GM19240 (cell line): Measurements from ENCODE around the gene ATP1A3.
A peak's percentile ranks its signal among the peaks of the same experiment; 100 is the strongest.

Source experiments
- DNase-seq: peaks from one replicate; pipeline ENCODE4 v3.0.0; 2011; ENCODE audit warnings: low spot score; ENCODE audit not compliant: insufficient read length

ATP1A3 gene

GRCh38 chr19:41987141-41987860 lies 6.7 kb downstream of the ATP1A3 start:
- no peak for DNase-seq

DNA sequence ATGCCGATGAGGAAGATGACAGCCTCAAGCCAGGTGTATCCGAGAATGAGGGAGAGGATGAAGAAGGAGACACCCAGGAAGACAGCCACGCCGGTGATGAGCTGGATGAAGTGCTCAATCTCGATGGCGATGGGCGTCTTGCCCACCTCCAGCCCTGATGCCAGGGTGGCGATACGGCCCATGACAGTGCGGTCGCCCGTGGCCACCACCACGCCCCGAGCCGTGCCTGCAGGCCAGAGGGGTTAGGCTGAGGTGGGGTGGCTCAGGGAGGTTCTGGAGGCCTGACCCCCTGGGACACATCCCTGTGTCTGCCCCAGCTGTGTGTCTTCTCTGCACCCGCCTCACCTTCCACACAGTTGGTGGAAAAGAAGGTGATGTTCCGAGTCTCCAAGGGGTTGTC lies 9.1 kb downstream of the ATP1A3 start:
- DNase-seq = no peak

DNA sequence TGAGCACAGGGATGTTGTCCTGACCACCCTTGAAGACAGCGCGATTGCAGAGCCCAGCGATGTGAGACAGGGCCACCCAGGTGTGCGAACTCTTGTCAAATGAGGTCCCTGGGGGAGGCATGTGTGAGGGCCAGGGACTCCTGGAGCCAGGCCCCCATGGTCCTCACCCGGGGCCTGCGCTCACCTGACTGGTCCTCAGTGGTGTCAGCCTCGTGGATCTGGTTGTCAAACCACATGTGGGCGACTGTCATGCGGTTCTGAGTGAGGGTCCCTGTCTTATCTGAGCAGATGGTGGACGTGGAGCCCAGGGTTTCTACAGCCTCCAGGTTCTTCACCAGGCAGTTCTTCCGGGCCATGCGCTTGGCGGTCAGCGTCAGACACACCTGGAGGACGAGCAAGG lies 12.3 kb downstream of the ATP1A3 start:
- no peak for DNase-seq

DNA sequence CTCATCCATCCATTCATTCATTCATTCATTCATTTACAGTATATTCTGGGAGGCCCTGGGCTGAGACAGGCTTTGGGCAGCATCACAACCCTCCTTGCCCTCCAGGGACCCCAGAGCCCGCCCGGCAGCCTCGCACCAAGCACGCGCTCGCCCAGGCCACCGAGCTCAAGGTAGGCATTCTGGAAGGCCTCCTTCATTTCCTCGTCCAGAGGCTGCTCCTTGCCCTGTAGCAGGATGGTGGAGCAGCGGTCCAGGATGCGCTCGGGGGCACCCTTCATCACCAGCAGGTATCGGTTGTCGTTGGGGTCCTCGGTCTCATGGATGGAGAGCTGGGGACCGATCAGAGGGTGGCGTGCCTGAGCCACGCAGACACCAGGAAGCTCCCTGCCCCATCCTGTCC lies 15.6 kb downstream of the ATP1A3 start:
- DNase-seq = no peak

- no peak for DNase-seq
Measured at GRCh38 chr19:41977916-41978315, 16.1 kb downstream of the ATP1A3 start.

DNA sequence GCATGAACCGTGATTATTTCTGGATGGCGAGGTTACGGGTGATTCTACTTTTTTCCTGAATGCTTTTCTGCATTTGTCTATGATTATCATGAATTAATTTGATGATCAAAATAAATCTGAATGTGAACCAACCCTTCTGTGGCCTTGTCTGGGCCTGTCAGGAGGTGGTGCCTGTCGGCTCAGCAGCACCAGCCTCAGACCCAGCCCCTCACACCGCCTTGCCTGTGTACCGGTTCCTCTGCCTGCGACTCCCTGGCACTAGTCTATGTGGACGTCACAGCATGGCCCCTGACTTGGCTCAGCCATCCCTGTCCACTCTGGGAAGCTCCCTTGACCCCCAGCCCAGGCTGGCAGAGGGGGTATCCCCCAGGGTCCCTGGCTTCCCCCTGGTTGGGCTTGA lies 19.4 kb downstream of the ATP1A3 start:
- DNase-seq = no peak

GRCh38 chr19:41971363-41971762 lies 22.7 kb downstream of the ATP1A3 start:
- no peak for DNase-seq

DNA sequence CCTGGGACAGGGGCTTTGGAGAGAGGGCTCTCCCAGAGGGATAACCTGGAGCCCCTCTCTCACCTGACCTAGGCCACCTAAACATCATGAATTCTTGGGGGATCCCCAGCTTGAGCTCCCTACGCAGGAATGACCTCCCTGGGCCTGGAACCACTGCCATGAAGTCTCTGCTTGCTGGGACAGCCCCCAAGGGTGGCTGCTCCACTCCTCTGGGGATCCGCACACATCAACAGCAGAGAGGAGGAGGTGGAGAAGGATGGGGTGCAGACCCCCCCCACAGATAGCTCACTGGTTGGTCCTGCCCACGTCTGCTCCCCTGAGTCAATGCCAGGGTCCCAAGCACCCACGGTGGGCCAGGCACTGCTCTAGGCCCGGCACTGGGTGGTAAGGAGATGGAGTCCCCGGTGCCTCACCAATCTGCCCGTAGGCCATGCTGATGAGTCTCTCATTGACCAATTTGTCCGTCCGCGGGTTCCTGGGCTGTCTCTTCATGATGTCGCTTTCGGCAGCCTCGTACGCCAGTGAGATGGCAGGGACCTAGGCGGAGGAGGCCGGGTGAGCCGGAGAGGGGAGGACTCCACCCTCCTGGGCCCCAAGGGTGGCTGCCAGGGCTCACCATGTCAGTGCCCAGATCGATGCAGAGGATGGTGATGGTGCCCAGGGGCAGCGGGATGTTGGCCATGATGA lies 24.1 kb downstream of the ATP1A3 start:
- DNase-seq = no peak

GRCh38 chr19:41968751-41969595 lies 25.1 kb downstream of the ATP1A3 start:
- DNase-seq = no peak

GRCh38 chr19:41967054-41967783 lies 26.8 kb downstream of the ATP1A3 start:
- no peak for DNase-seq

GRCh38 chr19:41965106-41965505 lies 28.9 kb downstream of the ATP1A3 start:
- DNase-seq = no peak

DNA sequence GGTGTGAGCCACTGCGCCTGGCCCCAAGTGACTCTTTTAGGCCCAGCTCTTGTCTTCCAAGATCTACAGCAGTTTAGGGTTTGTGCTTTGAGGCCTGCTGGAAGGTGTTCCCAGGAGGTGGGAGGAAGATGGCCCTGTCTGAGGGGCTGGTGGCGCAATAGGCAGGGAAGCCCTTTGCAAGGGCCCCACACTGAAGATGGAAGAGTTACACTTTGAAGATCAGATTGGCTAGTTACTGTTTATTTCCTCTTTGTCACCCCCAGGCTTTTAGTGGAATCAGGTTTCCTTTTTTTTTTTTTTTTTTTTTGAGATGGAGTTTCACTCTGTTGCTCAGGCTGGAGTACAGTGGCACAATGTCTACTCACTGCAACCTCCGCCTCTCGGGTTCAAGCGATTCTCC lies 33.1 kb downstream of the ATP1A3 start:
- DNase-seq = no peak

- peak; percentile 99 for DNase-seq
Measured at GRCh38 chr19:41959056-41960053, 34.7 kb downstream of the ATP1A3 start, which contains the start of gene RABAC1. RABAC1 (minus strand) TSS chr19:41959321; CDS start chr19:41959292, 29 bp downstream.

GRCh38 chr19:41958367-41959055 lies 35.5 kb downstream of the ATP1A3 start:
- DNase-seq = peak; percentile 57

GRCh38 chr19:41957838-41958366 lies 36.1 kb downstream of the ATP1A3 start:
- peak; percentile 46 for DNase-seq

DNA sequence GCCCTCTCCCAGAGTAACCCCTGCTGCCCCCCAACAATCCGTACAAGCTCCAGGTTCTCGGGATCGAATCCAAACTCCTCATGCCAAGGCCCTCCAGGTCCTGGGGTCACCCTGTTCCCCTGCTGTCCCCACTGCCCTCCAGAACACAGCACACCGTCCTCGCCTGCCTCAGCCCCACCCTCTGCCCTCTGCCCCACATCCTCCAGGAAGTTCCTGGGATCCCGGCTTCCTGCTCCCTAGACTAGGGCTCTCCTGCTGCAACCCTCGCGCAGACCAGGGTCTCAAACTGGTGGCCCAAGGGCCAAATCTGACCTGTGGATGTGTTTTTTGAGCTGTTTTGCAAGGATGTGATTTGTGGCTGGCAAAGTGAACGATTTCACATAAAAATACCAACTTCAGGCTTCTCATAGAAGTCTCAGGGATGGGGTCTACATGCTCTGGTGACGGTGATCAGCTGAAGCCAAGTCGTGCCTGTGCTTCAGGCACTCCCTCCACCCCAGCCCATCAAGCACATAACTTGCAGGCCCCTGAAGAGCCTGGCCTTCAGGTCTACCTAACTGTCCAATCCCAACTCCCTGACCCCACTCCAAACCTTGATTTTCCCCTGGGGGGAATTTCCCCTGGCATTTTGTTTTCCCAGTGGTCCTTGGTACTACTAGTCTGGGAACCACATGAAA lies 36.7 kb downstream of the ATP1A3 start:
- no peak for DNase-seq

- no peak for DNase-seq
Measured at GRCh38 chr19:41956621-41957020, 37.4 kb downstream of the ATP1A3 start.

DNA sequence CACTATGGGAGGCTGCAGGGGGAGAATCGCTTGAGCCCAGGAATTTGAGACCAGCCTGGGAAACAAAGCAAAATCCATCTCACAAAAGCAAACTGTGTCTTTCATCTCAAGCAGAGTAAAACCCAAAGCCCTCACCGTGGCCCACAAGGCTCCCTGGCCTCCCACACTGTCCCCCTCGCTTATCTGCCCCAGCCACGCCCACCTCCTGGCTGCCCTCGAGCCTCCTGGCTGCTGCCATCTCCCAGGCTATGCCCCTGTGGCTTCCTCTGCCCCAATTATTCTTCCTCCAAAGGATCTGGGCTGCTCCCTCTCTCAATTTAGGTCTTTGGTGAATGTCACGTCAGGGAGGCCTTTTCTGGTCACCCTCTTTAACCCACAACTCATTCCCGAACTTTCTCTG lies 38.5 kb downstream of the ATP1A3 start:
- DNase-seq = no peak

GRCh38 chr19:41951686-41952172 lies 42.3 kb downstream of the ATP1A3 start:
- no peak for DNase-seq
